GM13976 (cell line): ENCODE results near the gene SLC16A12.

Experiments
- DNase-seq: peaks from one replicate; pipeline ENCODE4 v3.0.0; 2012; ENCODE audit warnings: low spot score
- in situ Hi-C: fragments of 300-500 bp; cut with MboI; formaldehyde crosslinking; loops from one replicate; pipeline ENCODE4 v1.12.0; 2022; ENCODE audit warnings: low sequenced_read_pairs, mixed read lengths, inconsistent platforms; ENCODE audit not compliant: unreplicated experiment
- TF ChIP-seq, protein P1 (sequence below): IDR thresholded peaks from 2 replicates; pipeline ENCODE4 v1.5.1; 2012; ENCODE audit warnings: borderline replicate concordance, mild to moderate bottlenecking; ENCODE audit not compliant: insufficient read depth; ENCODE audit errors: extremely low read depth, missing control alignments, control extremely low read depth

Gene SLC16A12

GRCh38 chr10:89468191-89468965 is 67.0 kb downstream of the SLC16A12 start:
- in situ Hi-C loops = no loop called here
- TF ChIP-seq, protein P1, sequence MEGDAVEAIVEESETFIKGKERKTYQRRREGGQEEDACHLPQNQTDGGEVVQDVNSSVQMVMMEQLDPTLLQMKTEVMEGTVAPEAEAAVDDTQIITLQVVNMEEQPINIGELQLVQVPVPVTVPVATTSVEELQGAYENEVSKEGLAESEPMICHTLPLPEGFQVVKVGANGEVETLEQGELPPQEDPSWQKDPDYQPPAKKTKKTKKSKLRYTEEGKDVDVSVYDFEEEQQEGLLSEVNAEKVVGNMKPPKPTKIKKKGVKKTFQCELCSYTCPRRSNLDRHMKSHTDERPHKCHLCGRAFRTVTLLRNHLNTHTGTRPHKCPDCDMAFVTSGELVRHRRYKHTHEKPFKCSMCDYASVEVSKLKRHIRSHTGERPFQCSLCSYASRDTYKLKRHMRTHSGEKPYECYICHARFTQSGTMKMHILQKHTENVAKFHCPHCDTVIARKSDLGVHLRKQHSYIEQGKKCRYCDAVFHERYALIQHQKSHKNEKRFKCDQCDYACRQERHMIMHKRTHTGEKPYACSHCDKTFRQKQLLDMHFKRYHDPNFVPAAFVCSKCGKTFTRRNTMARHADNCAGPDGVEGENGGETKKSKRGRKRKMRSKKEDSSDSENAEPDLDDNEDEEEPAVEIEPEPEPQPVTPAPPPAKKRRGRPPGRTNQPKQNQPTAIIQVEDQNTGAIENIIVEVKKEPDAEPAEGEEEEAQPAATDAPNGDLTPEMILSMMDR = no peak
- no peak for DNase-seq

- in situ Hi-C loops = no loop called here
- DNase-seq = no peak
- TF ChIP-seq, protein P1 = no peak
These were observed 68.8 kb downstream of the SLC16A12 start for GRCh38 chr10:89466599-89467035.

DNA sequence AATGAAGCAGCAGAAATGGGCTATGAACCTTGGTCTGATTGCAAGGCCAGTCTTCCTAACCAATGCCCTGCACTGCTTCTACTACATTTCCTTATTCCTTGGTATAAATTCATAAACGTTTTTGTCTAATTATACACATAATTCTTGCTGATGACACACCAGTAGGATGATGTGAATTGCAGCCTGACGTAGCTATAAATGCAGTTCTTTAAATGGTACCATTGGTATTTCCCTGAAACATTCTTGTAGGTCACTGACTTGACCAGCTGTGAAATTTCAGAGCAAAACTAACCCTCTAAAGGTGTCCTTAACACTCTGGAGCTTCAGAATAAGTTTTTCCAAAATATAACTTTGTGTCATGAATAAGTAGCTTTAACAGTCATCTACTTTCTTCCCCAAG is 70.2 kb downstream of the SLC16A12 start:
- no peak for DNase-seq
- TF ChIP-seq, protein P1 = no peak
- in situ Hi-C loops = no loop called here

DNA sequence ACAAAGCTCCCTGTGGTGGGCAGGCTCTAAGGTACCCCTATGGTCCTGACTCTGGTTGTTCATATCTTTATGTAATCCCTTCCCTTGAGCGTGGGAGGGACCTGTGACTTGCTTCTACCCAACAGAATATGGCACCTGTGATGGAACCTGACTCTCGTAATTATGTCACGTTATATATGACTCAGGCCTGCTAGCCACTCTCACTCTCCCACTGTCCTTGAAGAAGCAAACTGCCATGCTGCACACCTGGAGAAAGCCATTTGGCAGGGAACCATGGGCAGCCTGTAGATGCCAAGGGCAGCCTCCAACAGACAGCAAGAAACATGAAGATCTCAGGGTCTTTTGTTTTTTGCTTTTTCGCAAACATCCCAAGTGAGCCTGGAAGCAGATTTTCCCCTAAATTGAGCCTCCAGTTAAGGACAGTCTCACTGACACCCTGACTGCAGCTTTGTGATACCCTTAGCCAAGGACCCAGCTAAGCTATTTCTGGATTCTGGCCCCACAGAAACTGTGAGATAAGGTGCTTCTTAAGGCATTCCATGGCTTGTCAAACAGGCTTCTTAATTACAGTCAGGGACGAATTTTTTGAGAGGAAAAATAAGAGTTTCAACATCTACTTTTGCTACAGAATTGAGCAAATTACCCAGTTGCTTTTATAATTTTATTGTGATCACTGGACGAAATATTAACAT is 71.4 kb downstream of the SLC16A12 start:
- TF ChIP-seq, protein P1 = no peak
- no peak for DNase-seq
- in situ Hi-C loops = no loop called here

DNA sequence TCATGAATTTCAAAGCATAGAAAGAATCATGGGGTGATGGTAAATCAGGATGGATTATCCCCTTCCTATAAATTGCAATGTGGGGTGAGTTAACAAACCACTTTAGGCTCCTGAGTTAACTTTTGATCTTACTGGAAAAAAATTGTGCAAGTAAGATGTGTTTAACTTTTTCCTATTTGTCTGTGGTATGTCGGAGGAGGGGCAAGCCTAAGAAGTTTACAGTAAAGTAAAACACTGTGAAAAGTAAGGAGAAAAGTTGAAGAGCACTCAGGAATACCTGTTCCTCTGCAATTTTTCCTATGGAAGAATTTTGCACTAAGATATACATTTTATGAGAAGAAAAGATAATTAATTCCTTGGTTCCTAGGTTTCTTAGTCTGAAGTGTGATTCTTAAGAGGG is 76.6 kb downstream of the SLC16A12 start:
- in situ Hi-C loops = no loop called here
- TF ChIP-seq, protein P1 = no peak
- DNase-seq = no peak

- no peak for DNase-seq
- in situ Hi-C loops = no loop called here
- TF ChIP-seq, protein P1 = no peak
These were observed 77.1 kb downstream of the SLC16A12 start for GRCh38 chr10:89458291-89458690.
